Common myeloid progenitor, CD34-positive (primary cell): ENCODE data around the gene GNB5.

Experiments
- CTCF ChIA-PET: fragments of 350-600 bp; sonication (Branson Sonifier 250); formaldehyde crosslinking; loops from one replicate; lab custom pipeline; 2021; ENCODE audit warnings: antibody characterized with exemption; lab: Charles Lee
- POLR2A ChIA-PET: fragments of 350-600 bp; sonication (Branson Sonifier 250); formaldehyde crosslinking; loops from one replicate; lab custom pipeline; 2021; ENCODE audit warnings: antibody characterized with exemption; lab: Charles Lee
- DNase-seq, 3 donors: peaks; one replicate each; pipeline versions ENCODE4 v3.0.0 to v3.0.0-alpha.2; 2013
- H3K27ac ChIP-seq, 2 experiments: 1 replicate in 1 of 2; 2 replicates in 1 of 2; pipeline ENCODE4 v1.7.0; 2013; ENCODE audit warnings: inconsistent platforms in 2 of 2, low read length in 2 of 2, mild to moderate bottlenecking in 2 of 2, low read depth in 1 of 2, moderate library complexity in 1 of 2; ENCODE audit not compliant: severe bottlenecking in 2 of 2, insufficient read depth in 1 of 2, poor library complexity in 1 of 2
- H3K27me3 ChIP-seq, 5 experiments: replicated peaks in 2 of 5; 1 replicate in 3 of 5; 2 replicates in 2 of 5; pipeline versions ENCODE4 v1.6.1 to v1.7.0; 2013; ENCODE audit warnings: low read length in 4 of 5, mild to moderate bottlenecking in 2 of 5, moderate library complexity in 2 of 5, inconsistent platforms in 1 of 5; ENCODE audit not compliant: insufficient read depth in 5 of 5, control insufficient read depth in 4 of 5
- H3K36me3 ChIP-seq, 4 experiments: 1 replicate in 2 of 4; 2 replicates in 2 of 4; pipeline versions ENCODE4 v1.6.1 to v1.7.0; 2013; ENCODE audit warnings: low read length in 3 of 4, control low read depth in 1 of 4, mild to moderate bottlenecking in 1 of 4; ENCODE audit not compliant: control insufficient read depth in 4 of 4, insufficient read depth in 4 of 4
- H3K4me1 ChIP-seq, 4 experiments: 1 replicate in 3 of 4; 2 replicates in 1 of 4; pipeline versions ENCODE4 v1.6.1 to v1.7.1; 2013; ENCODE audit warnings: low read length in 3 of 4, mild to moderate bottlenecking in 3 of 4, control low read depth in 1 of 4, inconsistent platforms in 1 of 4, moderate library complexity in 1 of 4; ENCODE audit not compliant: control insufficient read depth in 4 of 4, insufficient read depth in 4 of 4; ENCODE audit errors: control extremely low read depth in 1 of 4
- H3K4me3 ChIP-seq, 7 experiments: 1 replicate in 4 of 7; 2 replicates in 3 of 7; pipeline versions ENCODE4 v1.5.1 to v1.7.0; 2013; ENCODE audit warnings: mild to moderate bottlenecking in 7 of 7, low read length in 6 of 7, moderate library complexity in 6 of 7, inconsistent platforms in 2 of 7, low read depth in 2 of 7, control low read depth in 1 of 7; ENCODE audit not compliant: insufficient read depth in 4 of 7, control insufficient read depth in 1 of 7; ENCODE audit errors: extremely low read depth in 1 of 7
- H3K9me3 ChIP-seq, 5 experiments: 1 replicate in 4 of 5; 2 replicates in 1 of 5; pipeline versions ENCODE4 v1.6.1 to v1.7.1; 2013; ENCODE audit warnings: low read length in 4 of 5, mild to moderate bottlenecking in 2 of 5, inconsistent platforms in 1 of 5, low read depth in 1 of 5, moderate library complexity in 1 of 5; ENCODE audit not compliant: control insufficient read depth in 4 of 5, insufficient read depth in 2 of 5; ENCODE audit errors: control extremely low read depth in 1 of 5
- WGBS: methylation state at CpG from one replicate; pipeline ENCODE4 v1.1.5; 2013; ENCODE audit not compliant: insufficient coverage; 5-methylcytosine and 5-hydroxymethylcytosine counted together

Gene GNB5

DNA sequence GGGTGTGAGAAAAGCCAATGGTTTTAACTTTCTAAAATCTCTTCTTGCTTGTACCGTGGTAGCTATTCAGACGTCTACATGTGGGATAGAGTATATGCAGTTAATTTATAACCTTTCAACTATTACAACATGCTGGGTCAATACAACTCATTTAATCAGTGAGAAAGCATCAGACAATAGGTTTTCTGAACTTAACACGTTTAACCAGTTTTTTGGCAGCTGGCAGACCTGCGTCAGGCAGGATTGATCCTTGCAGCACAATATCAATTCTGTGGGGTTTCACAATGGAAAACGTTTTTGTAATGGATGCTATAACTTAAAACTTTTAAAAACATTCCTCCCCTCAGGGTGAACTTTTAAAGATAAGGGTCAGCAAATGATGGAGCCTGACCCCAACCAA, 6.5 kb downstream of the GNB5 start:
- Histone ChIP-seq H3K4me3 (no peak overlapping the region), H3K9me3 (peaks cover 0 to 3% (median 0%) of the 10 kb centered on the region in 5 experiments), H3K36me3 (no peaks in the 10 kb centered on the region), H3K27ac (no peak overlapping the region), H3K4me1 (peaks cover 0 to 11% (median 10%) of the 10 kb centered on the region in 4 experiments), H3K27me3 (no peaks in the 10 kb centered on the region)
- CTCF ChIA-PET: interaction anchor here (0.7 to 6.8 kb wide), 11 partner anchors 9 to 205 kb away, joined by 3 to 40 read pairs (median 4); no protein-coding TSS in a partner anchor
- POLR2A ChIA-PET: no interaction called here
- WGBS: no CpG with 5 or more reads among the region's 5 CpGs
- DNase-seq: no peak

DNA sequence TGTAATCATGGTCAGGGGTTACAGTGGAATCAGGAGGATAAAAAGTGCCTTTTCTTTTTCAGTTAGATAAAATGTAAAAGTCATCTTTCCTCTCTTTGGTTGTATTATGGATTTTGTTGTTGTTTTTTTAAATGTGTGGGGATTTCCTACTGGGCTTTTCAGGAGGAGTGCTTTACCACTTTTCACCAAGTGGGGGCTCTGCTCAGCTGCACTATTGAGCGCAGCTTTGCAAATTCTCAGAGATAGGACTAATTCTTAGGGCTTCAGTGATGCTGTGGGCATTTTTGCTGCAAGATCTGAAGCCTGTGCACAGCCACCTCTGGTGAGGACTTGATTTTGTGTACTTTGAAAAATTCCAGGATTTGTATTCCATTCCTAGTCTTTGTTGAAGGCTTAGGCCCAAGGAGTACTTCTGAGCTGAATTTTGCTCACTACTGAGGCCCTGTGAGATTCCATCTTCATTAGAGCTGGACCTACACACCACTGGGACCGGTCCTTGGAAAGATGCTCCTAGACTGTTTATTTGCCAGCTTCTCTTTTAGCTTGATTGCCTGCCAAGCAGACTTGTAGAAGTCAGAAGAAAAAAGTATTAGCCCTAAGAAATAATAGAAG, 7.5 kb downstream of the GNB5 start:
- Histone ChIP-seq H3K4me1 (peaks cover 3 to 16% (median 14%) of the 10 kb centered on the region in 4 experiments), H3K36me3 (no peaks in the 10 kb centered on the region), H3K27ac (no peak overlapping the region), H3K9me3 (peaks cover 0 to 3% (median 0%) of the 10 kb centered on the region in 5 experiments), H3K27me3 (no peaks in the 10 kb centered on the region), H3K4me3 (no peak overlapping the region)
- 67% methylated on average over 1 of the region's 2 CpGs for WGBS
- POLR2A ChIA-PET: no interaction called here
- DNase-seq: peak in 2 of 3 donors; percentile 31 to 55
- CTCF ChIA-PET: interaction anchor here (0.6 to 6.8 kb wide), 12 partner anchors 10 to 204 kb away, joined by 3 to 40 read pairs (median 4); no protein-coding TSS in a partner anchor

DNA sequence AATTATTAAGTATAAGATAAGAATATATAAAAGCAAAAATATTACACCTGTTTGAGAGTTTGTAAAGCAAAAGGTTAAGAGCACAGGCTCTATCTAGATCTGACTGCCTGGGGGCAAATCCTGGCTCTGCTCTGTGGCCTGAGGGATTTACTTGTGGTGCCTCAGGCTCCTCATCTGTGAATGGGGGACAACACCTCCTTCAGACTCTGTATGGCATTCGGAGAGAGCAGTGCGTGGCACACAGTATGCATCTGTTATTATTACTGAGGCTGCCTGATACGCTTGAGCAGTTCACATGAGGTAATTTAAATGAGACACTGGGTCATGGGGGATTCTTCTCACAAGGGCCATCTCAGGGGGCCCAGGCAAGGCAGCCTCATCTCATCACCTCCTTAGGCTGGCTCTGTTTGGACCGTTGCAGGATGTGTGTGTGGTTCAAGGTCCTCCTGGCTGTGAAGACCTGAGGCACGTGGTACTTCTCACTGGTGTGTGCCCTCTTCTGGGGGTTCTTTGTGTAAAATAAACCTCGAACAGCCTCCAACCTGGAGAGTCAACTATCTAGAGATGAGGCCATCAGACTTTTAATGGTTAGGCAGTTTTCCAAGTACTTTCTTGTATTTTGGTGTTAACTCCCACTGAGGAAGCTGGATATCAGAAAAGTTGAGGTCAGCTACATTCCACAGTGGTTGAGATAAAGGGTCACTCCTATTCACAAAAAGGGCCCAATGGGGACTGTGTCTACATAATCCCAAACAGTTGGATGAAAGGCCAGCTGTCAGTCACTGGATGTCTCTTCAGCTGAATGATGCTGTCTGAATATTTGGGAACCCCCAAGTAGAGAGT, 9.0 kb downstream of the GNB5 start:
- H3K27me3 ChIP-seq: no peaks in the 10 kb centered on the region
- H3K4me3 ChIP-seq: no peak overlapping the region
- no peak overlapping the region for H3K27ac ChIP-seq
- CTCF ChIA-PET: interaction anchor here (0.6 to 6.8 kb wide), 3 partner anchors 9 to 414 kb away, joined by 3 to 40 read pairs (median 3); no protein-coding TSS in a partner anchor
- POLR2A ChIA-PET: no interaction called here
- 96% methylated on average over 3 of the region's 6 CpGs for WGBS
- peaks cover 3 to 26% (median 18%) of the 10 kb centered on the region in 4 experiments for H3K4me1 ChIP-seq
- no peaks in the 10 kb centered on the region for H3K36me3 ChIP-seq
- DNase-seq: peak in 1 of 3 donors; percentile 19
- peaks cover 0 to 3% (median 0%) of the 10 kb centered on the region in 5 experiments for H3K9me3 ChIP-seq

DNA sequence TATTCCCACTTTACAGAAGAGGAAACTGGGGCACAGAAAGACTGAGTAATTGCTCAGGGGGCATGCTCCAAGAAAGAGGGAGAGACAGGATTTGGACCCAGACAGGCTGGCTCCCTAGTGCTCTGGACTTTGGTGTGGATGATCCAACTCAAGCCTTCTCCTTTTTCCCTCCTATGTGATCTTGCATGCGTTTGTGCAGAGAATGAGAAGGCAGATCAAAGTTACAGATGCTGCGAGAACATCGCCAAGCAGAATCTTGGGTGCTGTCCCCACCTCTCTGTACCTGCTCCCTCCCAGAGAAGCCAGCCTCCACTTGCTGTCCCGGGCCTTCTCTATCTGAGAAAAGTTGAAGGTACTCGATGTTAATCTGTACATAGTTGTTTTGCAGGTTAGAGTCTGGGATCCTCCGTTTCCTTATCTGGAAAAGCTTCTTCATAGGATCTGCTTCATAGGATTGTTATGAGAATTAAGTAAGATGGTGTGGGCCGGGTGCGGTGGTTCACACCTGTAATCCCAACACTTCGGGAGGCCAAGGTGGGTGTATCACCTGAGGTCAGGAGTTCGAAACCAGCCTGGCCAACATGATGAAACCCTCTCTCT, 10.2 kb downstream of the GNB5 start:
- Histone ChIP-seq H3K4me3 (peak overlapping the region in 6 of 7 experiments; percentile 56 to 94 (median 82)), H3K27me3 (no peaks in the 10 kb centered on the region), H3K27ac (peak overlapping the region in 1 of 2 experiments; percentile 76), H3K36me3 (no peaks in the 10 kb centered on the region), H3K9me3 (peaks cover 0 to 3% (median 0%) of the 10 kb centered on the region in 5 experiments), H3K4me1 (peaks cover 3 to 26% (median 18%) of the 10 kb centered on the region in 4 experiments)
- WGBS: 90% methylated on average over 2 of the region's 10 CpGs
- CTCF ChIA-PET: interaction anchor here (1.4 to 5.8 kb wide), 2 partner anchors 16 to 189 kb away, joined by 3 to 42 read pairs; no protein-coding TSS in a partner anchor
- DNase-seq: no peak
- POLR2A ChIA-PET: no interaction called here

DNA sequence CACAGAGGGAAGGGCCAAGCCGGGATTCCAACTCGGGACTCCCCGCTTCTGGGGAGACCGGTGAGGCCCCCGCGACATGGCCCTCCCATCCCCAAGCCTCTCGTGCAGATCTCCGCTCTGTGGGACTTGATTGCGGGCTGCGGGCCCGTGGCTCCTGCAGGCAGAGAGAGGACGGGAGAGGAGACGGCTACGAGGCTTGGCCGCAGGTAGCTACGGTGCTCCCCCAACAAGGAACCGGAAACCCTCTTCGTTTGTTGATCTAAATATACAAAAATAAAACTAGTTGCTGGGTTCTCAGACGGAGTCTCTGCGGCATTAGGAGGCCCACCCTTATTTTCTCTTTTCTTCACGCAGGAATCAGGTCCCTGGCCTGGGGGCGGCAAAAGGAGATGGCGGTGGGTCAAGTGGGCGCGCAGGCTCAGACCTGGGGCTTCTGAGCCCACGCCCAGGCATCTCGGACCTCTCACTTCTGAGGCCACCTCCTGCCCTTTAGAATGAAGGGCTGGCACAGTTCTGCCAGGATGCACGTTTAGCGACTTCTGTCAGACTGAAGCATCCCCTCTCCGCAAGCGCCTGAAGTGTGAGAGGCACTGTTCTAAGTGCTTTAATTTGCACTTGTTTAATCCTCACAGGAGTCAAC, 10.9 kb downstream of the GNB5 start:
- DNase-seq: peak; percentile 26 to 82 (median 74)
- Histone ChIP-seq H3K4me3 (peak overlapping the region; percentile 56 to 94 (median 82)), H3K36me3 (no peaks in the 10 kb centered on the region), H3K4me1 (peaks cover 3 to 26% (median 18%) of the 10 kb centered on the region in 4 experiments), H3K27me3 (no peaks in the 10 kb centered on the region), H3K9me3 (peaks cover 0 to 3% (median 0%) of the 10 kb centered on the region in 5 experiments), H3K27ac (peak overlapping the region; percentile 33 to 76)
- WGBS: 6% methylated on average over 16 of the region's 31 CpGs
- ChIA-PET POLR2A (interaction anchor here (0.6 to 1.5 kb wide), 2 partner anchors 8 to 1468 kb away, joined by 3 to 4 read pairs; no protein-coding TSS in a partner anchor), CTCF (interaction anchor here (1.4 to 5.8 kb wide), 2 partner anchors 16 to 188 kb away, joined by 3 to 42 read pairs; no protein-coding TSS in a partner anchor)
